ENCODE data around the gene DUSP22.

DUSP22 gene

GRCh38 chr6:399785-400534, 107.7 kb downstream of the DUSP22 start:
- Histone ChIP-seq H2BK5ac (ENCODE audit: low read depth, low read length, poor library complexity) (no peak overlapping the region), H3K27ac (ENCODE audit: low read depth, low read length) (no peak overlapping the region), H4K8ac (ENCODE audit: low read depth, low read length) (no peak overlapping the region), H3K4ac (ENCODE audit: low read depth, low read length) (no peak overlapping the region), H3K4me2 (ENCODE audit: low read length) (no peak overlapping the region), H4K91ac (ENCODE audit: low read depth, low read length) (no peak overlapping the region), H3K27me3 (ENCODE audit: insufficient read depth, low read length) (no peaks in the 10 kb centered on the region), H4K12ac (ENCODE audit: low read depth, low read length) (no peak overlapping the region), H3K79me2 (ENCODE audit: control insufficient read depth, insufficient read depth, low read length, poor library complexity) (no peaks in the 10 kb centered on the region), H2BK12ac (ENCODE audit: low read length) (no peak overlapping the region), H3K9ac (ENCODE audit: low read length) (no peak overlapping the region), H3K4me1 (ENCODE audit: control insufficient read depth in 1 of 2, insufficient read depth in 2 of 2, low read length in 2 of 2) (peaks cover 5 to 6% of the 10 kb centered on the region in 2 experiments), H3K23ac (ENCODE audit: low read length) (no peak overlapping the region), H3K9me3 (ENCODE audit: insufficient read depth, low read depth, low read length) (peaks cover 9% of the 10 kb centered on the region), H3K18ac (ENCODE audit: low read length) (no peak overlapping the region), H3K14ac (ENCODE audit: low read length) (no peak overlapping the region), H2AK5ac (ENCODE audit: low read length) (no peak overlapping the region), H3K79me1 (ENCODE audit: low read length) (peaks cover 2% of the 10 kb centered on the region), H2BK120ac (ENCODE audit: insufficient read depth, low read length, poor library complexity) (no peak overlapping the region), H3K36me3 (ENCODE audit: control insufficient read depth in 1 of 2, insufficient read depth in 2 of 2, low read length in 2 of 2) (no peaks in the 10 kb centered on the region), H3K4me3 (ENCODE audit: low read depth, low read length) (no peak overlapping the region), H2AFZ (ENCODE audit: insufficient read depth, low read length, poor library complexity) (no peak overlapping the region)
- no CpG with 5 or more reads among the region's 11 CpGs for WGBS (ENCODE audit: extremely low coverage, insufficient coverage, insufficient read length)
- no peak for DNase-seq

DNA sequence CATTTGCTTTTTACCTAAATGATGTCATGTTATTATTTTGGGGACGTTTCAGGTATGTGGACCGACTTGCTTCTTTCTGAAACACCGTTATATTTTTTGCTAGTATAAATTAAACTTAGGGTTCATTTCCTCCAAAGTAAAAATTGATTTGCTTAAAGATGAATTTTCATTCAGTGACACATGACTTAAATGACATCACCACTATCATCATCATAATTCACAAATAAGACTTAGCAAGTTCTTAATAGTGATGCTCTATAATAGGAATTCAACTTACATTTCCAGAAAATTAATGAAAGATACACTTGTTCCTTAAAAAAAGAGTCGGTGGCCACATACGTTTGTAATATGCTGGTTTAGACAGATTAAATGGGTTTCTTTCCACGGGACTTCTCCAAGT, 108.5 kb downstream of the DUSP22 start:
- no peak for DNase-seq
- H2AK5ac ChIP-seq (ENCODE audit: low read length), result no peak overlapping the region
- no peaks in the 10 kb centered on the region for H3K36me3 ChIP-seq (ENCODE audit: control insufficient read depth in 1 of 2, insufficient read depth in 2 of 2, low read length in 2 of 2)
- no peak overlapping the region for H4K12ac ChIP-seq (ENCODE audit: low read depth, low read length)
- H3K79me1 ChIP-seq (ENCODE audit: low read length), result no peaks in the 10 kb centered on the region
- H3K27me3 ChIP-seq (ENCODE audit: insufficient read depth, low read length), result no peaks in the 10 kb centered on the region
- no peak overlapping the region for H3K4ac ChIP-seq (ENCODE audit: low read depth, low read length)
- H2BK120ac ChIP-seq (ENCODE audit: insufficient read depth, low read length, poor library complexity), result no peak overlapping the region
- no peaks in the 10 kb centered on the region for H3K79me2 ChIP-seq (ENCODE audit: control insufficient read depth, insufficient read depth, low read length, poor library complexity)
- no peak overlapping the region for H3K4me2 ChIP-seq (ENCODE audit: low read length)
- no peak overlapping the region for H4K8ac ChIP-seq (ENCODE audit: low read depth, low read length)
- H2BK12ac ChIP-seq (ENCODE audit: low read length), result no peak overlapping the region
- H2AFZ ChIP-seq (ENCODE audit: insufficient read depth, low read length, poor library complexity), result no peak overlapping the region
- no peak overlapping the region for H3K14ac ChIP-seq (ENCODE audit: low read length)
- H2BK5ac ChIP-seq (ENCODE audit: low read depth, low read length, poor library complexity), result no peak overlapping the region
- no peak overlapping the region for H3K9ac ChIP-seq (ENCODE audit: low read length)
- H4K91ac ChIP-seq (ENCODE audit: low read depth, low read length), result no peak overlapping the region
- H3K27ac ChIP-seq (ENCODE audit: low read depth, low read length), result no peak overlapping the region
- peaks cover 2 to 3% of the 10 kb centered on the region in 2 experiments for H3K4me1 ChIP-seq (ENCODE audit: control insufficient read depth in 1 of 2, insufficient read depth in 2 of 2, low read length in 2 of 2)
- H3K9me3 ChIP-seq (ENCODE audit: insufficient read depth, low read depth, low read length), result peaks cover 9% of the 10 kb centered on the region
- no peak overlapping the region for H3K23ac ChIP-seq (ENCODE audit: low read length)
- H3K4me3 ChIP-seq (ENCODE audit: low read depth, low read length), result no peak overlapping the region
- WGBS (ENCODE audit: extremely low coverage, insufficient coverage, insufficient read length), result no CpG with 5 or more reads among the region's 6 CpGs
- H3K18ac ChIP-seq (ENCODE audit: low read length), result no peak overlapping the region
